Dermis blood vessel endothelial cell (primary cell): ENCODE results near the gene MMD. TPM values are rescaled to one million over a fixed set of nuclear protein-coding genes. Genes with fewer than 3 reads are reported as not detected.
"Not testable (repeated sequence)": the region's sequence is repeated elsewhere in the genome, so short reads cannot be mapped to it uniquely, and the experiment has no call there.

Source experiments
- DNase-seq: peaks from one replicate; pipeline ENCODE4 v3.0.0; 2010
- total RNA-seq: library from RNA; depleted of rRNA; stranded (reverse); fragments of >200 nt; gene quantifications from 2 replicates; pipeline ENCODE4 v1.2.3, GENCODE V29; 2014

Gene MMD, protein sequence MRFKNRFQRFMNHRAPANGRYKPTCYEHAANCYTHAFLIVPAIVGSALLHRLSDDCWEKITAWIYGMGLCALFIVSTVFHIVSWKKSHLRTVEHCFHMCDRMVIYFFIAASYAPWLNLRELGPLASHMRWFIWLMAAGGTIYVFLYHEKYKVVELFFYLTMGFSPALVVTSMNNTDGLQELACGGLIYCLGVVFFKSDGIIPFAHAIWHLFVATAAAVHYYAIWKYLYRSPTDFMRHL
- 11.8 and 16.2 TPM in 2 replicates for total RNA-seq

DNA sequence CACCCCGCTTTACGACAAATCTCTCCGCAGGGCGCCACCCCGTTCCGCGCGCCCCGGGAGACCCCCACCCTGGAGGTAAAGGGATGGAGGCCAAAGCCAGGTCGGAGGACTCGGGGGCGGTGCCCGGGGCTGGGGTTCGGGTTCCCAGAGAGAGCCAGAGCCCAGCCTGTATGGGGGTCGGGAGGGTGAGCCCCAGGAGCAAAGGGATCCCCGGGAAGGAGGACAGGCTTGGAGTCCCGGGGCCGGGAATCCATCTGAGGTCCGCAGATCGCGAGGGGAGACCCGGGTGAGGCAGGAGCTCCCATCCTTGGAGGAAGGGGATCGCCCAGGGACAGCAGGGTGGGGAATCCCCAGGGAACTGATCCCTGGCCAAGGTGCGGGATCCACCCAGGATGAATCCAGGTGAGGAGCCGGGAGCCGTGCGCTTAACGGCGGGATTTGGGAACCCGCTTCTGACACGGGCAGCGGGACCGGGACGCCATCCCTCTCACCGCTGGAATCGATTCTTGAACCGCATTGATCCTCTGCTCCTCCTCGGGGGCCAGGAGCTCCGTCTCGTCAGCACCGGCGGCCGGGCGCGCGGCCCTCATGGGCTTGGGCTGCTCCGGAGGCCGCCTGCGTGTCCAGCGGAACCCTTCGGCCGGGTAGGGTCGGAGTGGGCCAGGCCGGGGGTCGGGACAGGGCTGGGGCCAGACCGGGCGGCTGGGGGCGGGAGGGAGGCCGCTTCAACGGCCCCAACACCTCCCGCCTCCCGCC lies at the start of gene MMD:
MMD (minus strand) TSS at position 657 of the 756 bp plus-strand sequence; CDS start at position 517, 140 bp downstream.
- DNase-seq, result no peak

DNA sequence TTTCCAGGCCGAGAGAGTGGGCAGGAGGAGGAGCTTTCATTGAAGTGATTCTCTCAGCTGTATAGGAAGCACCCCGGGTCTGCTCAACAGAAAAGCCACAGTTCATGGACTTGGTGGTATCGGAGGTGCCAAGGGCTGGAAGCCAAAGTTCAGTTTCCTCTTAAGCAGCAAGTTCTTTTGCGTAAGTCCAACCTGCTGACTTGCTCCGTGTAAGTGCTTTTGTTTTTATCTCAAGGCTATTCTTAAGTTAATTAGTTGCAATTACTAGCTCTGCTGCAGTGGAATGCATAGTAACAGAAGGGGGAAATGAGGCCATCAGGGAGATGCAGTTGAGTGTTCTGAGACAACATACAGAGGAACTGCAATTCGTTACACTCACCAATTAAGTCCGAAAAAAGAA lies 45.0 kb upstream of the MMD start:
- DNase-seq, result no peak

DNA sequence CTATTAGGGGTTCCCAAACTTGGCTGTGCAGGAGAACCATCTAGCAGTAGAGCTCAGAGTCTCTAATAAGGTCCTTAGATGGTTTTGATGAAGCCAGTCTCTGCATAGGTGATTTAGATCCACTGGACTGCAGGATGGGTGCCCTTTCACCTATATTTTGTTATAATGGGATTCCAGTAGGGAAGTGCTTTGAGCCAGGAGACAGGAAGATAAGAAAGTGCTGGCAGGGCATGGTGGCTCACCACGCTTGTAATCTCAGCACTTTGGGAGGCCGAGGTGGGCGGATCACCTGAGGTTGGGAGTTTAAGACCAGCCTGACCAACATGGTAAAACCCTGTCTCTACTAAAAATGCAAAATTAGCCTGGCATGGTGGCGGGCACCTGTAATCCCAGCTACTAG lies 44.1 kb upstream of the MMD start:
- not testable (repeated sequence) for DNase-seq

DNA sequence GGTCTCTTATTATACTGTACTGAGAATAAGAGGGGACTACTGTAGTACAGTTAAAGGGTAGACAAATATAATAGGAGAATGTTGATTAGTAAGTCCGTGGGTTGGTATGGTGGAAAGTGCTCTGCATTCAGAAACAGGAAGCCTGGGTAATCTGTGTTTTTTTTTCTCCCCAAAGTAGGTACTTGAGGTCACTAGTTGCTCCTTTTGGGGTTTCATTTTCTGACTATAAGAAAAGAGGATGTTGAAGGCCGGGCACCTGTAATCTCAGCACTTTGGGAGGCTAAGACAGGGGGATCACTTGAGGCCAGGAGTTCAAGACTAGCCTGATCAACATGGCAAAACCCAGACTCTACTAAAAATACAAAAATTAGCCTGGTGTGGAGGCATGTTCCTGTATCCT lies 42.0 kb upstream of the MMD start:
- DNase-seq, result no peak

DNA sequence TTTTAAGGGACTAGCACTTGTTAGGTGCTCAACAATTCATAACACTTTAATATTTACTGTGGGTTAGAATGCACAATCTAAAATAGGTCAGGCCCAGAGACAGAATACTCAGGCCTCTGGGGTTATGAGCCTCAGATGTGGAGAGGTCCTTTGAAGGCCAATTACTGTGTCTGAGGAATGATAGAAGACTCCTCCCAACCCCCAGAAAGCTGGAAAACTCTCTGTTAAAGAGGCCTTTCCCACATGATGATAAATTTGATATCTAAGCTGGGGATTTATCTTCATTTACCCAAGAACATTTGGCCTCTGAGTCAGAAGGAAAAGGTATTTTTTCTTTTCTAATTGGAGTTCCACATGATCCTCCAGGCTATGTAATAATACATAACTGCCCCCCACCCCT lies 41.1 kb upstream of the MMD start:
- no peak for DNase-seq

DNA sequence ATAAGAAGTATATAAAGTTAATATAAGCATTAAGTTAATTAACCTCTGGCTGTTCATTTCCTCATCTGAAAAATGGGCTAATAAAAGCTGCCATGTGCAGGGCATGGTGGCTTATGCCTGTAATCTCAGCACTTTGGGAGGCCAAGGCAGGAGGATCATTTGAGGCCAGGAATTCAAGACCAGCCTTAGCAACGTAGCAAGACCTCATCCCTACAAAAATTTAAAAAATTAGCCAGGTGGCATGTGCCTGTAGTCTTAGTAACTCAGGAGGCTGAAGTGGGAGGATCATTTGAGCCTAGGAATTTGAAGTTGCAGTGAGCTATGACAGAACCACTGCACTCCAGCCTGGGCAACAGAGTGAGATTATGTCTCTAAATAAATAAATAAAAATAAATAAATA lies 40.6 kb upstream of the MMD start:
- DNase-seq, result no peak

DNA sequence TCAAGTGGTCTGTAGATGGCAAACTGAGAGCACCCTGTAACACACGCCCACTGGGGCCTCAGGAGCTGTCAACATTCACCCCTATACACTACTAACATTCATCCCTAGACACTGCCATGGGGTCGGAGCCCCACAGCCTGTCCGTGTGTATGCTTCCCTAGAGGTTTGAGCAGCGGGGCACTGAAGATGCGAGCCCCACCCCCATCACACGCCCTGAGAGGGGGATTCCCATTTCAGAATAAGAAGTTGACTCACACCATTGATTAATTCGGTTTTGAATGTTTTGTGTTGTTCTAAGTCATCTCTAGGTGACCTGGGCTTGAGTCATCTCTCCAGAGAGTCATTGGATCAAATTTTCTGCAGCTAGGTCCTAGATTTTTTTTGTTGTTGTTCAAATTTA lies 37.3 kb upstream of the MMD start:
- DNase-seq, result peak; percentile 48

DNA sequence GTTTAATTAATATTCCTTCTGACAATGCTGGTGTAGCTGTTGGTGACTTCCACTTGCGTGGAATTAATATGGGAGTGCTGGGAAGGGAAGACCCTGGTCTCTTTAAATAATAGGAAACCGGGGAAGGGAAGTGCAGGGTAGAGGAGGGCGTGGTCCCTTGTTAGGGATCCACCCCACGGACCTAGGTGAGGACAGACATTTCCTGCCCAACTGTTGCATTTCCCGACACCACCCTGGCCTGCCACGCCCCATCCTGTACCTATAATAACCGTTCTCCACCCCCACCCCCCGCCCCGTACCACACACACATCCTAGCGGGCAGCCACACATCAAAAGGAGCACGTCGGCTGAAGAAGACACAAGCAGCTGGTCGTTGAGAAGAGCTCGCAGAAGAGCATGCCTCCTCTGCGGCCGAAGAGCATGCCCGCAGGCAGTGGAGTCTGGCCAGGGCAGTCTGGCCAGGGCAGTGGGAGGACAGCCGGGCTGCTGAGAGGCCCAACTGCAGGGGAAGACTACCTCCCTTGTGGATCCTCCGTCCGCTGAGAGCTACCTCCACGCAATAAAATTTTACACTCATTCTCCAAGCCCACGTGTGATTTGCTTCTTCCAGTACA lies 36.8 kb upstream of the MMD start:
- no peak for DNase-seq

DNA sequence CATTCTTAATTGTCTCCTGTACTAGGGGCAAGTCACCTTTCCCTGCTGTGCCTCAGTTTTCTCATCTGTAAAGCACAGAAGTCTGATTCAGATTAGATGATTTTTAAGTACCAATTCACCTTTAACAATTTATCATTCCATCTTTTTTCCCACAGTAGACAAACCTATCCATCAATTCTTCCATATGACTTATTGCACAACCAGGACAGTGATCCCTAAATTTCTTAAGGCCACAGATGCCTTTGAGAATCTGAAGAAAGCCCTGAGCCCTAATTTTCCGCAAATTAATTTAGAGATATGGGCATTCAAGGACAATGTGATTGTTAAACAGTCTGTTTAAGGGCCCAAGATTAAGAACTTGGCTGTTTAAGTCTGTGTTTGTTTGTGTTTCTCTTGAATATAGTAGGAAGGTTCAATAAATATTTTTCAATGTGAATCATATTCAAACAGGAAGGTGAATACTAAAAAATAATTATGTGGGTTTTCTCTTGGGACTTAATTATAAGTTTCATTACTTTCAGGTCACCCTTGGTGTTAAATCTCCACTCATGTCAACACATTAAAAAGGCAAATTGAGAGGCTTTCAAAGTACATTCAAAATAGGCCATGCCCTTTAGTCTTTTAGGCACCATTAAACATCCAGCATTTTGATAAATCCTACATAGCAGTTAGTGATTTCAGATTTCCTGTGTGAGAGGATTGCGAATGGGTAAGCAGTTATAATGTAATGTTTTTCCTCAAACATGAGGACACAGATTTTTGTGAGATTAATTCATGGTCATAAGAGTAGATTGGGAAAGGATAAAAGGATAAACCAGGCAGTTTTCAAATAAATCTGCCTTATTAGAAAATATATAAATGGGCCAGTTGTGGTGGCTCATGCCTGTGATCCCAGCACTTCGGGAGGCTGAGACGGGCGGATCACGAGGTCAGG lies 34.9 kb upstream of the MMD start:
- no peak for DNase-seq

DNA sequence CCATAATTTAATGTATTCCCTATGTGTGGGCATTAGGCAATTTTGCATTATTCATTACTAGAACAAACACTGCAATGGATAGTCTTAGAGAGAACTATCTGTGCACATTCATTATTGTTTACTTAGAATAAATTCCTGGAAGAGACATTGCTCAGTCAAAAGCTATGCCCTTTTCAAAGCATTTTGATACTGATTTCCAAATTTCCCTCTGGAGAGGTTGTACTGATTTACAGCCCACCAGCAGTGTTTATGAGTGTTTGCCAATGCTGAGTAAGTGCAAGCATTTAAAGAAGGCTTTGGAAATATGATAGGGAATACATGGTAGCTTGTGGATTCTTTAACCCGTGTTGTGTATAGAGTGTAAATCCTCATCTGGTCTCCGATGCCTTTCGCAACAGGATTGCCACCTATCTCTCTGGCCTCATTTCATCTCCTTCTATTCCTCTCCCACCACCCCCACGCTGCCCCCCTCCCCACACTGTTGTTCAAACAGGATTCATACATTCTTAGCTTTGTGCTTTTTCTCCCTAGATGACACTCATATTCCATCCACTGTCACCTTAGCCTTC lies 33.4 kb upstream of the MMD start:
- no peak for DNase-seq

DNA sequence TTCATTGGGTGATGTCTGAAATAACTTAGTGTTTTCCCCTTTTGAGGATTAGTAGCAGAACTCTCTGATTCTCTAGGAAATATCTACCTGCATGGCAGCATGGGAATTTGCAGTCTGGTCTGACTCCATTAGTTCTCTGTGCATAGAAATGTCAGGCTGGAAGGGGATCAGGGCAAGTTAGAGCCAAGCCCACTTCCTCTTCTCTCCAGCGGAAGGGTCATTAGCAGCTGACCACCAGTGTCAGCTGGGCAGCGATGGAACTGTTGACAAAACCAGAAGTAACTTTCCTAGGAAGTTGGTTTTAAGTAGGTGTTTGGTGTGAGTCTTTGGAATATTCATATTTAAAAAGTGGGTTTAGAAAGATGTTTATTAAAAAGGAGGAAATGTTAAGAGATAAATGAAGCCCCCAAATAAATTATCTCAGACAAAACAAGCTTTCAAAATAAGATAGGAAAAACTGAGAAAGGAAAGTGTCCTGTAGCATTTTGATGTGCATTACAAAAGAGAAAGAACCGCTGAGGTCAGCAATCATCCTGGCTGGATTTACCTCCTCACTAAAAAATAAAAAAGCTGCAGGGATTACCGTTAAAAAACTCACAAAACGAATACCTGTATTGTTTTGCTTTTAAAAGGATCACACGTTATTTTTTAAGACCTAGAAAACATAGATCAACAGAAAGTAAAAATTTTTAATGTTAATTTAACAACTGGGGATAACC lies 32.4 kb upstream of the MMD start:
- peak; percentile 21 for DNase-seq

DNA sequence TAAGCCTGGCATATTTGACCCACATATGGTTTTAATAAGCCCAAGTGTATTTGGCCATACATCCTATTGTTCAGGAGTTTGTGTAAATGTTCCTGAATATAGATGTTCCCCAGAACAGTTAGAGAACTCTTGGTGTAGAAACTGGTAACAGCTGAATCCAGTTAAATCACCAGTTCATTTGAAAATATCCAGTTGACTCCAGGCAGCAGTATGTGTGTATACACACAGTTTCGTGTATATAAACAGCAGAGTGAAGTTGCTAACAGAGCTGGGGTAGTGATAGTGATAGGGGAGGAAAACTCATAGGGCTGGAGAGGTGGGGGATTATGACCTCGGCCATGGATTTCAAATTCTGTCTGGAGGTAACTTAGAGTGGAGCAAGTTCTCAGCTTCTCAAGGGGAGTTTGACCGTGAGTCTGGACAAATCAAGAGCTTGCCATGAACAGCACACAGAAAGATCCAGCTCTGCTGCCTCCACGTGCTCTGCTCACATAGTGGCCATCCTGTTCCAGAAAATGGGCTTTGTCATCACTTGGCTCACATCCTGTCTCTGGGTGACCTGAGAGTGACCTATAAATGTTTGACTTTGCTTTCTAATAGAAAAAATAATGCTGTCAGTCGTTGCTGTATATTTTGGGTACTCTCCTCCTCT lies 30.6 kb upstream of the MMD start:
- peak; percentile 75 for DNase-seq

DNA sequence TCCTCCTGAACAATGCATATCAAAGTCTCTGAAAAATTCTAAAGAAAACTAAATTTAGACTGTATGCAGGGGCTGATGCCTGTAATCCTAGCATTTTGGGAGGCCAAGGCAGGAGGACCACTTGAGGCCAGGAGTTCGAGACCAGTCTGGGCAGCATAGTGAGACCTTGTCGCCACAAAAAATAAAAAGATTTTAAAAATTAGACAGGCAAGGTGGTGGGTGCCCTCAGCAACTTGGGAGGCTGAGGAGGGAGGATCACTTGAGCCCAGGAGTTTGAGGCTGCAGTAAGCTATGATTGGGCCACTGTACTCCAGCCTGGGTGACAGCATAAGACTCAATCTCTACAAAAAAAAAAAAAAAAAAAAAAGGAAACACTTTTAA lies 30.1 kb upstream of the MMD start:
- no peak for DNase-seq

DNA sequence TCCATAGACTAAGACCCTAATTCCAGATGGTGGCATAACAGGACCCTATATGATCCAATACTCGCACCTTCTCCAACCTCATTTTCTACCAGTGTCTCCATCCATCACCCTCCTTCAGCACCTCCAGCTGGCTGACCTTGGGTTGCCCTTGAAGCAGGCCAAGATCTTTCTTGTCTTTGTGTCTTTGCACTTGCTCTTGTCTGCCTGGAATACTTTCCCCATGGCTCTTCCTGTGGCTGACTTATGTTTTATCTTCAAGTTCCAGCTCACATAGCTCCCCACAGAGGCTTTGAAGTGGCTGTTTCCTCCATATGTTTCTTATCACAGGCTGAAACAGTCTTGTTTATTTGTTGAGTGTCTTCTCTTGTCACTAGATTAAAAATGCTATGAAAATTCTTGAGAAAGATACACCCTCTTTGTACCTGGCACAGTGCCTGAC lies 29.6 kb upstream of the MMD start:
- DNase-seq, result peak; percentile 21

DNA sequence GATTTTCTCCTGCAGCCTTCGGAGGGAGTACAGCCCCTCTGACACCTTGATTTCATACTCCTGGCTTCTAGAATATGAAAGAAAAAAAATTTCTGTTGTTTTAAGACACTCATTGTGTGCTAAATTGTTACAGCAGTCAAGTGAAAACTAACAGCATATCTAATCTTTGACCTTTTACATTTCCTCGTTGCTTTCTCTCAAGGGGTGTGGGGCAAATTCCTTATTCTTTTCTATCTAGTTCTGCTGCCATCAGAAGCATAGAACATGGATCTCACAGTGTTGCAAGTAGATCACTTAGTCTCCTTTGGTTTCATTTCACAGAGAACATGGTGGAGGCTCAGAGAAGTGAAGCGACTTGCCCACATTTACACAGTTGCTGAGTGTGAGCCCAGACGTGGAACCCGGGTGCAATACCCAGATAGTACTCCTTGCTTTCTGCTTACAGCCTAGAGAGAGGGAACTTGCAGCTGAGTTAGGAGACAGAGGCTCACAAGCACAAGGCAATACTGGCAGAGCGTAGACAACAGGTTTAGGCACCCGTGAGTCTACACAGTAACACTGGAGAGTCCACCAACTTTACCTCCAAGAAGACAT lies 28.7 kb upstream of the MMD start:
- DNase-seq, result no peak

DNA sequence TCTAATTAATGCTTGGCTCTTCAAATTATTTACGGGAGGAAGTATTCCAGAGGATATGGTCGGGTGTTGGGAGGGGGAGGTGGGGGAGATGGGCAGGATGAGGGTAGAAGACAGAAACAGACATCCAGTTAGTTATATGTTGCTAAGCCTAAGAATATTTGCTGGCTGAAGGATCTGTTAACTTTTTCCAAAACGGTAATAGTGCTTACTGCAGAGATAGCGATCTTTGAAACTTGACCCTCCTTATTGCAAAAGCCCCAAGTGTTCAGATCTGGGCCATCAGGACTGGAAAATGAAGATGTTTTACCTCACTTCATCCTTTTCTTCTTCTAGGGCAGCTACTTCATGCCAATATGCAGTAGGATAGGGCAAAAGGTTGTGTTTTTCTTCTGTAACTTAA lies 27.0 kb upstream of the MMD start:
- no peak for DNase-seq

DNA sequence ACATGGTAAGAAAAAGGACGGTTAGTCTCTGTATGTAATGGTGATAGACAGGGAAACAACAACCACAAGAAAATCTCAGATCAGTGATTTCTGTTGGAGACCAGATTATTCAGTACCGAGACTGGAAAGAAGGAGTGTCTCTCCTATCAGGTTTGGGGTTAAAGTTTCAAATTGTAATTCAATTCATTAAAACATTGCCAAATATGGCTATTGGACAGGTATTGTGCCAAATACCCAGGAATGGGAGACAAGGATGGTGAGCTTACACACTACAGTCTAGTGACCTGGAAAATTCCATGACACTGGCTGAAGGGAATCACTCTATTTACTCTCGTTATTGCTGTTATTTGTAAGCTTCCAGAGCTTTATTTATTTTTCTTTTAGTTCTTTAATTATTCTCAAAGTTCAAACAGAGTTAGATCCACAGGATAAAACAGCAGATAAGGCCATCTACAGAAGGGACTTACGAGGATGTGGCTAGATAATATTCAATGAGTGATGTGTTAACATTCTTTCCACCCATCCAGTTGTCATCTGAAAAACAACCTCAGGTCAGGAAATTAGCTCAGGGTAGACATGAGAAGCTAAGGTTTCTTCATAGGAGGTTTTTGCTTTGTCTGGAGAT lies 25.1 kb upstream of the MMD start:
- DNase-seq, result no peak

DNA sequence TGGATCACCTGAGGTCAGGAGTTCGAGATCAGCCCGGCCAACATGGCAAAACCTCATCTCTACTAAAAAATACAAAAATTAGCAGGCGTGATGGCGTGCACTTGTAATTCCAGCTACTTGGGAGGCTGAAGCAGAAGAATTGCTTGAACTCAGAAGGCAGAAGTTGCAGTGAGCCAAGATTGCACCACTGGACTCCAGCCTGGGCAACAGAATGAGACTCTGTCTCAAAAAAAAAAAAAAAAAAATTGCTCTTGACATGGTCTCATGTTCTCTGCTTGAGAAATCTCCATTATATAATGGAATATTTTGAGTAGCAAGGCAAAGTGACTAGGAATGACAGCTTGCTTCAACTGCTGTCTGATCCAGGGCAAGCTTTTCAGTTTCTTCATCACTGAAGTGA lies 24.4 kb upstream of the MMD start:
- DNase-seq, result not testable (repeated sequence)

DNA sequence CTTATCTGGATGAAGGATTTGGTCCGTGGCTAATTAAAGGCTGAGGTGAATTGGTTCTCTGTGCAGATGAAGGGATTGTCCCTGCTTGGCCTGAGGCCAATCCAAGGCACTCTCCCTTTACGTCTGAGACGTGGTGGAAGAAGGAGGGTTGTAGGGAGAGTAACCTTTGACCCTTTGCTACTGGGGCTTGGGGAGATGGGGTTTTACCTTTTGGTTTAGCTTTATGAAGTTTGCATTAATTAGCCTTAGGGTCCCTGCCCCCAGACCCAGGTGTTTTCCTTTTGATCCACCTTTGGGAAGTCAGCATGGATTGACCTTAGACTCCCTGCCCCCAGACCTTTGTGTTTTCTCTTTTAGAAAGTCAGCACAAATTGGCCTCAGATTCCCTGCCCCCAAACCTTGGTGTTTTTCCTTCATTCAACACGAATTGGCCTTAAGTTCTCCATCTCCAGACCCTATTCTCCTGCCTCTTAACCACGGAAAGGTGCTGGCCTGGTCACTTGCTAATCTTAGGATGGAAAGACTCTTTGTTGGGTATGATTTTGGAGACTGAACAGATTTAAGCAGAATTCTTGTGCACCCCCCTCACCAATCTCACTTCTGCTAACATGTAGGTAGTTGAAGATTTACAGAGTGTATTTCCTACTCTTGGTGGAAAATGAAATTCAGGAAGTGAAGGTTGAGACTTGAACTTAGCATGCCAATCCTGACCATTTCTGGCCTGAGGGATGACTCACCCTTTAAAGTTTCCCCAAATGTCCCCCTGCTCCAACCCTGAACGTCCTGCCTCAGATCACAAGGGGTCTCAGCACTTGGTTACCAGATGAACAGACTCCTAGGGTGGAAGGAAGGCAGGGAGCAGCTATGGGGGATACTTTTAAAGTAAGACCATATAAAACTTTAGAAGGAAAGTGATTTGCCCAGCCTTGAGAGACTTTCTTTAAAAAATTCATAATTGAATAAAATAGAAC lies 23.1 kb upstream of the MMD start:
- no peak for DNase-seq
